ENCODE measurements around the gene ACBD6. TPM values are rescaled to one million over a fixed set of nuclear protein-coding genes. Genes with fewer than 3 reads are reported as not detected.

The ACBD6 gene
- total and polyA plus RNA-seq, 2 of the 4 experiments (the other 2 are of a cell fraction) = 52.5 to 59.1 TPM

DNA sequence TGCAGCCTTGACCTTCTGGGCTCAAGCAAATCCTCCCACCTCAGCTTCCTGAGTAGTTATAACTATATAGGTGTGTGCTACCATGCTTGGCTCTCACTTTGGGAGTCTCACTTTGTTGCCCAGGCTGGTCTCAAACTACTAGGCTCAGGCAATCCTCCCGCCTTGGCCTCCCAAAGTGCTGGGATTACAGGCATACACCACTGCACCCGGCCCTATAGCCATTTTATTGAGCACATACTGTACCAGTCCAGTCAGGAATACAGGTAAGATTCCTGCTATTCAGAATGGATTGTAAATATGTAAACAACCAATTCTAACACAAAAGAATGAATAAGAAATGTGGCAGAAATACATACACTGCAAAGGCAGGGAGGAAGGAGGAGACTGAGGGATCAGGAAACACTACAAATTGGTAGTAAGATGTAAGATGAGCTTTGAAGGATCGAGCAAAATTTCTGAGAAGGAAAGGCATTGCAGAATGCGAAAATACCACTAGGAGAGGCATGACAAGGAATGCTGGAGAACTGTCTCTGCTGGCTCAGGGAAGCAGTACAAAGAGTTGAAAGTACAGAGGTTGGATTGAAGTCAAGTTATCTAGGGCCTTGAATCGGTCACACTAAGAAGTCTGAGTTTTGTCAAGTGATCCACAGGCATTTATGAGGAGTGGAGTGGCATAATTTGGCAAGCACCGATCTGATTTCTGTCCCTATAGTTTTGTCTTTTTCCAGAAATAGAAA, 211.9 kb downstream of the ACBD6 start (continued):
- no peak for TF ChIP-seq BHLHE40 (IDR thresholded peaks at IDR 0.05; ENCODE audit: low read depth, low read length)

DNA sequence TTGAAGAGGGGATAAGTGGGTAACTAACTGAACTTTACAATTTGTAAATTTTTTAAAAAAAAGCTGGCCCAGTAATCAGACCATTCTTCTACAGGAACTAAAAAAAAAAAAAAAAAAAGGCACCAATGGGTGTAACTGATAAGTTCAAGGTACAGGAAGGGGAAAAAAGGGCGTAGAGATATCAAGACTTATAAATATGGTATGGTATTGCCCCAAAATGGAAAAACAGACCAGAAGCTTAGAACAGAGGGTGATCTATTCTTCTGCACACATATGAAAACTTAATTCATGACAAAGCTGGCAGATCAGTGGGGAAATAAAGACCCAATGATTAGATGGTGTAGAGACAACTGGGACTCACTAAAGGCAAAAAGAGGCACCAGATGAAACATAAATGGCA, 213.4 kb downstream of the ACBD6 start:
- H2BK15ac ChIP-seq (ENCODE audit: low read depth, low read length) = no peak overlapping the region
- in situ Hi-C loops (cut with MboI; ENCODE audit: low sequenced_read_pairs) = no loop called here
- H3K56ac ChIP-seq (ENCODE audit: extremely low read depth, insufficient read depth, low read length) = no peak overlapping the region
- H3K9me3 ChIP-seq (ENCODE audit: control insufficient read depth, insufficient read depth, low read length) = no peaks in the 10 kb centered on the region
- TF ChIP-seq FOS (IDR thresholded peaks at IDR 0.05; ENCODE audit: low read depth, low read length) (no peak), SMC3 (IDR thresholded peaks at IDR 0.05; ENCODE audit: low read depth, low read length) (no peak), RFX5 (IDR thresholded peaks at IDR 0.05; ENCODE audit: low read depth, low read length) (no peak), MAZ (IDR thresholded peaks at IDR 0.05; ENCODE audit: borderline replicate concordance, low read depth, low read length) (no peak), MAFK (IDR thresholded peaks at IDR 0.05; ENCODE audit: low read depth, low read length) (no peak), RCOR1 (IDR thresholded peaks at IDR 0.05; ENCODE audit: insufficient replicate concordance, low read length) (no peak), POLR2A (IDR thresholded peaks at IDR 0.05; ENCODE audit: low read depth, low read length) (no peak)
- ChIA-PET CTCF (interaction anchor here (1.0 kb wide), 1 partner anchor 19 kb away, joined by 4 read pairs; no protein-coding TSS in a partner anchor), POLR2A (ENCODE audit: unreplicated experiment) (no interaction called here)
- no peak overlapping the region for H3K4ac ChIP-seq (ENCODE audit: low read depth, low read length)
- H4K91ac ChIP-seq (ENCODE audit: insufficient read depth, low read depth, low read length) = no peak overlapping the region
- H2BK120ac ChIP-seq (ENCODE audit: low read depth, low read length) = no peak overlapping the region
- H3K27ac ChIP-seq (ENCODE audit: insufficient read depth, low read length) = no peak overlapping the region
- H3K9ac ChIP-seq (ENCODE audit: low read depth, low read length) = no peak overlapping the region
- no peak overlapping the region for H4K5ac ChIP-seq (ENCODE audit: low read depth, low read length)
- no peak overlapping the region for H3K4me3 ChIP-seq (ENCODE audit: insufficient read depth, low read depth, low read length)
- H2BK5ac ChIP-seq (ENCODE audit: low read depth, low read length, poor library complexity, severe bottlenecking) = no peak overlapping the region
- H3K4me2 ChIP-seq (ENCODE audit: low read depth, low read length) = no peak overlapping the region
- peaks cover 6% of the 10 kb centered on the region; the same call in 1 of the 2 replicates for H3K36me3 ChIP-seq (ENCODE audit: control insufficient read depth, insufficient read depth, low read length)
- peaks cover 6% of the 10 kb centered on the region; the same call in 1 of the 2 replicates for H4K20me1 ChIP-seq (ENCODE audit: insufficient read depth, low read length)
- ATAC-seq (ENCODE audit: low read depth) (no peak), DNase-seq (no peak)
- no peak overlapping the region for H4K8ac ChIP-seq (ENCODE audit: low read depth in 2 of 2, low read length in 2 of 2)
- dilution Hi-C loops (cut with HindIII; ENCODE audit: low sequenced_read_pairs, unreplicated experiment) = no loop called here
- WGBS, 2 experiments (ENCODE audit: extremely low coverage in 2 of 2, insufficient read length in 1 of 2) = no CpG with 5 or more reads among the region's 1 CpG
- H3K23ac ChIP-seq (ENCODE audit: low read depth, low read length) = no peak overlapping the region
- no peak overlapping the region for H3K14ac ChIP-seq (replicated peaks; ENCODE audit: low read depth, low read length)
- no peak overlapping the region for H2AFZ ChIP-seq (replicated peaks; ENCODE audit: low read length, poor library complexity)
- H2AK9ac ChIP-seq (replicated peaks; ENCODE audit: low read depth, low read length, poor library complexity) = no peak overlapping the region
- H3K4me1 ChIP-seq (ENCODE audit: control insufficient read depth, insufficient read depth, low read length) = no peaks in the 10 kb centered on the region; the same call in 1 of the 2 replicates
- H3K18ac ChIP-seq (ENCODE audit: low read depth, low read length) = no peak overlapping the region
- H2AK5ac ChIP-seq (ENCODE audit: low read depth, low read length) = no peak overlapping the region
- 0 out of 2 replicates have a peak, but pooled peaks cover 2% of the 10 kb centered on the region for H3K9me1 ChIP-seq (ENCODE audit: insufficient read depth, low read length)
- no peaks in the 10 kb centered on the region for H3K27me3 ChIP-seq (ENCODE audit: control insufficient read depth, insufficient read depth, low read length)
- intact Hi-C loops (cut with micrococcal nuclease) = no loop called here
- no peak overlapping the region for H2BK20ac ChIP-seq (ENCODE audit: low read depth, low read length)
- BruUV-seq (replicated peaks) = no TSS peak
- H3K79me1 ChIP-seq (ENCODE audit: low read depth in 1 of 2, low read length in 2 of 2) = peaks cover 0 to 6% of the 10 kb centered on the region in 2 experiments; a peak in 2 of 4 replicates
